ENCODE measurements around the gene ARID1B. TPM values are rescaled to one million over a fixed set of nuclear protein-coding genes. Genes with fewer than 3 reads are reported as not detected.

Gene ARID1B
- 10 to 100 TPM; 53.1 to 69.5 TPM for total RNA-seq

GRCh38 chr6:156776840-156777576, at the start of gene ARID1B:
ARID1B (plus strand) TSS chr6:156777378; CDS start chr6:156777681, 303 bp downstream.
- DNase-seq (ENCODE audit: low spot score in 2 of 2): peak; percentile 61 to 74
- H3K27ac Mint-ChIP-seq: peak within 1 kb of the TSS; percentile 97 to 99
- ATAC-seq: peak; percentile 33 to 54
- H3K9me3 Mint-ChIP-seq: no peaks in the 10 kb centered on the region
- H3K36me3 Mint-ChIP-seq: peaks cover 0 to 5% of the 10 kb centered on the region in 2 donors

DNA sequence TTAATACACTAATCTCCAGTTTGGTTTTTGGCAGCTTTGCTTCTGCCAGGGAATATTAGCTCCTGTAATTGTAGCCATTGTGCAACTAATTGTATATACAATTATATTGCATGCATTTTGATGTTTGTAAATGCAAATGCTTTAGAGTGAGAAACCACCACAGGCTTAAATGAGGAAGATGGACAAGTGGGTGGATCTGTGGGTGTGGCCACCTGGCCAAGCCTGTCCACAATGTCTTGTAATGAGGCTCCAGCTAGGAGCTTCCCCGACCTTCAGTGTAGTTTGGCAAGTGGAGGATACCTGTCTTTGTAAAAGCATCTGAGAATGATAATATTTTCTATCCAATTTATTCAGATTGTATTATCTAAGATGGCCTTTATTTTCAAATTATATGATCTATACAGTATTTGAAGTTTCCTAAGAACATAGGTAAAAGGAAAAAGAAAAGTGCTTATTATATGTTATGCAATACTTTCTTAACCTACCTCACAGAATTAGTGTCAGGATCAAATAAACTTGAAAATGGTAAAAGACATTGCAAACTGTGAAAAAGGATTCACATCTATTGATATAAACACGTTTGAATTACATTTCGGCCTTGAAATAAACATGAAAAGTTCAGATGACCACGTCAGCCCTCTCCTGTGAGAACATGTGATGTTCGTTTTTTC, 49.3 kb upstream of the ARID1B start:
- DNase-seq (ENCODE audit: low spot score in 2 of 2) (no peak), ATAC-seq (no peak)
- Mint-ChIP-seq H3K36me3 (no peaks in the 10 kb centered on the region), H3K9me3 (no peaks in the 10 kb centered on the region), H3K27ac (no peak overlapping the region)

DNA sequence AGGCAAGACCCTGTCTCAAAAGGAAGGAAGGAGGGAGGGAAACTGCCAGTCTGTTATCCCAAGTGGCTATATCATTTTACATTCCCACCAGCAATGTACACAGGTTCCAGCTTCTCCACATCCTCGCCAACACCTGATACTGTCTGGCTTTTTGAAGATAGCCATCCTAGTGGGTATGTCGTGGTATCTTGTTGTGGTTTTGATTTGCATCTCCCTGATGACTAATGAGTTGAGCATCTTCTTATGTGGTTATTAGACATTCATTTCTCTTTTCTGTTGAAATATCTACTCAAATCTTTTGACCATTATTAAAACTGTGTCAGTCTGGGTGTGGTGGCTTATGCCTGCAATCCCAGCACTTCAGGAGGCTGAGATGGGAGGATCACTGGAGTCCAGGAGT, 47.9 kb upstream of the ARID1B start:
- DNase-seq (ENCODE audit: low spot score in 2 of 2) (no peak), ATAC-seq (peak in 1 of 2 donors; percentile 31)
- no peaks in the 10 kb centered on the region for H3K36me3 Mint-ChIP-seq
- no peaks in the 10 kb centered on the region for H3K9me3 Mint-ChIP-seq
- H3K27ac Mint-ChIP-seq: no peak overlapping the region

GRCh38 chr6:156731396-156731795, 45.8 kb upstream of the ARID1B start:
- DNase-seq (ENCODE audit: low spot score in 2 of 2) (no peak), ATAC-seq (peak in 1 of 2 donors; percentile 54)
- Mint-ChIP-seq H3K36me3 (no peaks in the 10 kb centered on the region), H3K27ac (no peak overlapping the region), H3K9me3 (no peaks in the 10 kb centered on the region)

DNA sequence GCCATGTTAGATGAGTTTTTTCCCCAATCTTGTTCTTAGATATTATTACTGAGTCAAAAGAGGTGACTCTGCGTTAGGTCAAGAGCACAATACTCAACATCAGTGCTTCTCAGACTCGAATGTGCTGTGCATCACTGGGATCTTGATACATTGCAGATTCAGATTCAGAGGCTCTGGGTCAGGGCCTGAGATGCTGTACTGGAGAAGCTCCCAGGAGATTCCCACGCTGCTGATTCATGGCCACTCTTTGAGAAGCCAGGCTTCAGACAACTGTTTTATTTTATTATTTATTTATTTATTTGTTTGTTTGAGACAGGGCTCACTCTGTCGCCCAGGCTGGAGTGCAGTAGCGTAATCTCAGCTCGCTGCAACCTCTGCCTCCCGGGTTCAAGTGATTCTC, 41.4 kb upstream of the ARID1B start:
- DNase-seq (ENCODE audit: low spot score in 2 of 2) (no peak), ATAC-seq (no peak)
- H3K27ac Mint-ChIP-seq: no peak overlapping the region
- peaks cover 8 to 13% of the 10 kb centered on the region in 2 donors for H3K36me3 Mint-ChIP-seq
- peaks cover 4 to 8% of the 10 kb centered on the region in 2 donors for H3K9me3 Mint-ChIP-seq

DNA sequence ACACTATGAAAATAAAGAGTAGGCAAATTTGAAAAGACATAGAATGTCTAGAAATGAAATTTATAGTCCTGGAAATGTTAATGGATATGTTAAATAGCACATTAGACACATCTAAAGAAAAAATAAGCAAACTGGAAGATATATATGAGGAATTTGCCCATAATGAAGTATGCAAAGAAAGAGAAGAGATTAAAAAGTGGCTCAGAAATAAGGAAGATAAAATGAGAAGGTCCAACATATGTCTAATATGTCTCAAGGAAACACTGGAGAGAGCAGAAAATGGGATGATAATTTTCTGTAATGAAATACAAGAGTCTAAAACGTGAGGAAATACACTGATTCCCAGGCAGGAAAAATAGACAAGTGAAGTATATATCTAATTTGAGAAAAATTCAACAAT, 36.6 kb upstream of the ARID1B start:
- ATAC-seq: no peak
- Mint-ChIP-seq H3K36me3 (peaks cover 10 to 22% of the 10 kb centered on the region in 2 donors), H3K9me3 (peaks cover 4 to 9% of the 10 kb centered on the region in 2 donors), H3K27ac (no peak overlapping the region)
- DNase-seq (ENCODE audit: low spot score in 2 of 2): no peak

DNA sequence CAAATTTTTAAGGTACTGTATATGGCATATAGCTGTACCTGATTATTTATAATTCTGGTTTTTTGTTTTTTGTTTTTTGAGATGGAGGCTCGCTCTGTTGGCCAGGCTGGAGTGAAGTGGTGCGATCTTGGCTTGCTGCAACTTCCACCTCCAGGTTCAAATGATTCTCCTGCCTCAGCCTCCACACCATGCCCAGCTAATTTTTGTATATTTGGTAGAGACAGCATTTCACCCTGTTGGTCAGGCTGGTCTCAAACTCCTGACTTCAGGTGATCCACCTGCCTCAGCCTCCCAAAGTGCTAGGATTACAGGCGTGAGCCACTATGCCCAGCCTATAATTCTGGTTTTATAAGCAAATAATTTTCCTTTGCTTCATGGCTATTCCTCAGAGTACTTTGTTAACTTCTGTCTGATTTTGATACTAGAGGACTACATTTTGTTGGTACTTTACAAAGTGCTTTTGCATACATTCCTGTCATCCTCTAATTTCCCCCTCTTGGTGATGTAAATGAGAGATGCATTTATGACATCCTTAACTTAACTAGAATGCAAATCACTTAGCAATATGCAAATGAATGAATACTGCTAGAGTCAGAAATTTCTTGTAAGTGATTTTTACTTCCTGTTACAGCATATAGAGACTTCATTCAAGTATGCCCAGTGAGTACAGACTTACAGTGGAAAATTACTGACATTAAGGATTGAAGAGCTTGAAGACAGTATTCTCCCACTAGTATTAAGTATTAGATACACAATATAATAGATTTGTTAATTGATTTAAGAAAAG, 35.7 kb upstream of the ARID1B start:
- peaks cover 4 to 9% of the 10 kb centered on the region in 2 donors for H3K9me3 Mint-ChIP-seq
- ATAC-seq: peak; percentile 66 to 94
- peaks cover 10 to 22% of the 10 kb centered on the region in 2 donors for H3K36me3 Mint-ChIP-seq
- peak overlapping the region in 1 of 2 donors; percentile 74 for H3K27ac Mint-ChIP-seq
- no peak for DNase-seq (ENCODE audit: low spot score in 2 of 2)

- H3K36me3 Mint-ChIP-seq: no peaks in the 10 kb centered on the region
- DNase-seq (ENCODE audit: low spot score in 2 of 2) (no peak), ATAC-seq (no peak)
- H3K9me3 Mint-ChIP-seq: no peaks in the 10 kb centered on the region
- H3K27ac Mint-ChIP-seq: no peak overlapping the region
These were observed 29.5 kb upstream of the ARID1B start for GRCh38 chr6:156747715-156748114.

- Mint-ChIP-seq H3K27ac (no peak overlapping the region), H3K9me3 (no peaks in the 10 kb centered on the region), H3K36me3 (no peaks in the 10 kb centered on the region)
- DNase-seq (ENCODE audit: low spot score in 2 of 2) (no peak), ATAC-seq (no peak)
These were observed 28.7 kb upstream of the ARID1B start for GRCh38 chr6:156748504-156748903.

- Mint-ChIP-seq H3K36me3 (no peaks in the 10 kb centered on the region), H3K9me3 (no peaks in the 10 kb centered on the region), H3K27ac (no peak overlapping the region)
- ATAC-seq: no peak
- no peak for DNase-seq (ENCODE audit: low spot score in 2 of 2)
These were observed 24.4 kb upstream of the ARID1B start for GRCh38 chr6:156752666-156753301.

DNA sequence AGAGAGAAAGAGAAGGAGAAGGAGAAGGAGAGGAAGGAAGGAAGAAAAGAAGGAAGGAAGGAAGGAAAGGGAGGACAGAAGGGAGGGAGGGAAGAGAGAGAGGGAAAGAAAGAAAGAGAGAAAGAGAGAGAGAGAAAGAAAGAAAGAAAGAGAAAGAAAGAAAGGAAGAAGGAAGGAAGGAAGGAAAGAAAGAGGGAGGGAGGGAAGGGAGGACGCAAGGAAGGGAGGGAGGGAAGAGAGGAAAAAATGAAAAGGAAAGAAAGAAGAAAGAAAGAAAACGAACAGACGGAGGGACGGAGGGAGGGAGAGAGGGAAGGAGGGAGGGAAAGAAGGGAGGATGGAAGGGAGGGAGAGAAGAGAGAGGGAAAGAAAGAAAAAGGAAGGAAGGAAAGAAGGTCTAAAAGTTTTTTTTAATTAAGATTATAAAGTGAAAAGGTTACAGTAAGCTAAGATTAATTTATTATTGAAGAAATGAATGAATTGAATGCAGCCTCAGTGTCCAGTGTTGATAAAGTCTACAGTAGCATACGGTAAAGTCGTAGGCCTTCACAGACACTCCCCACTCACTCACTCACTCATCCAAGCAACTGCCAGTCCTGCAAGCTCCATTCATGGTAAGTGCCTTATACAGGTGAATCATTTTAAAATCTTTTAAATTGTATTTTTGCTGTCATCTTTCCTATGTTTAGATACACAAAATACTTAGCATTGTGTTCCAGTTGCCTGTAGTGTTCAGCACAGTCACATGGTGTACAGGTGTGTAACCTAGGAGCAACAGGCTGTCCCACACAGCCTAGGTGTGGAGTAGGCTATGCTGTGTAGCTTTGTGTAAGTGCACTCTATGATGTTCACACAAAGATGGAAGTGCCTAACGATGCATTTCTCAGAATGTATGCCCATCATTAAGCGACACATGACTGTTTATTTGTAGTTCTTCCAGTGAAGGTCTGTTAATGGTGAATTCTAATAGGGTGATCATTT, 20.3 kb upstream of the ARID1B start:
- Mint-ChIP-seq H3K36me3 (no peaks in the 10 kb centered on the region), H3K9me3 (no peaks in the 10 kb centered on the region), H3K27ac (no peak overlapping the region)
- ATAC-seq: no peak
- DNase-seq (ENCODE audit: low spot score in 2 of 2): no peak

DNA sequence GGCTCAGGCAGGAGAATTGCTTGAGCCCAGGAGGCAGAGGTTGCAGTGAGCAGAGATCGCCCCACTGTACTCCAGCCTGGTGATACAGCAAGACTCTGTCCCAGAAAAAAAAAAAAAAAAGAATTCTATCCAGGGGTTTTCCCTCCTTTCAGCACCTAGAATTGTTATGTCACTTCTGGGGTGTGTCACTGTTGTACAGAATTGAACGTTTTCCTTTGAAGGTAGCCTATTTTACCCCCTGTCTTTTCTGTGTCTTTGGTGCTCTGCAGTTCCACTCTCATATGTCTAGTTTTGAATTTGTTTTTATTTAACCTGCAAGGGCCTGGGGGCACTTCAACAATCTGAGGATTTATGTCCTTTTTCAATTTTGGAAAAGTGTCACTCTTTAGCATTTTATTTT, 19.3 kb upstream of the ARID1B start:
- H3K27ac Mint-ChIP-seq: no peak overlapping the region
- ATAC-seq: peak; percentile 52 to 70
- H3K9me3 Mint-ChIP-seq: no peaks in the 10 kb centered on the region
- H3K36me3 Mint-ChIP-seq: no peaks in the 10 kb centered on the region
- no peak for DNase-seq (ENCODE audit: low spot score in 2 of 2)

- no peaks in the 10 kb centered on the region for H3K36me3 Mint-ChIP-seq
- peaks cover 0 to 6% of the 10 kb centered on the region in 2 donors for H3K9me3 Mint-ChIP-seq
- ATAC-seq (no peak), DNase-seq (ENCODE audit: low spot score in 2 of 2) (no peak)
- H3K27ac Mint-ChIP-seq: no peak overlapping the region
These were observed 16.8 kb upstream of the ARID1B start for GRCh38 chr6:156760377-156760776.

GRCh38 chr6:156762547-156762946, 14.6 kb upstream of the ARID1B start:
- ATAC-seq (no peak), DNase-seq (ENCODE audit: low spot score in 2 of 2) (no peak)
- H3K36me3 Mint-ChIP-seq: no peaks in the 10 kb centered on the region
- H3K9me3 Mint-ChIP-seq: peaks cover 0 to 6% of the 10 kb centered on the region in 2 donors
- no peak overlapping the region for H3K27ac Mint-ChIP-seq

- ATAC-seq (no peak), DNase-seq (ENCODE audit: low spot score in 2 of 2) (no peak)
- H3K9me3 Mint-ChIP-seq: peaks cover 0 to 6% of the 10 kb centered on the region in 2 donors
- H3K27ac Mint-ChIP-seq: no peak overlapping the region
- no peaks in the 10 kb centered on the region for H3K36me3 Mint-ChIP-seq
These were observed 12.1 kb upstream of the ARID1B start for GRCh38 chr6:156765117-156765516.
